ENCODE data around the gene PCNX3. TPM values are rescaled to one million over a fixed set of nuclear protein-coding genes. Genes with fewer than 3 reads are reported as not detected.

The PCNX3 gene
- total and polyA plus RNA-seq, 2 of the 13 experiments (the other 11 are each of a cell fraction or from before 2014, with no cell fraction given): 16.2 to 23.0 TPM

DNA sequence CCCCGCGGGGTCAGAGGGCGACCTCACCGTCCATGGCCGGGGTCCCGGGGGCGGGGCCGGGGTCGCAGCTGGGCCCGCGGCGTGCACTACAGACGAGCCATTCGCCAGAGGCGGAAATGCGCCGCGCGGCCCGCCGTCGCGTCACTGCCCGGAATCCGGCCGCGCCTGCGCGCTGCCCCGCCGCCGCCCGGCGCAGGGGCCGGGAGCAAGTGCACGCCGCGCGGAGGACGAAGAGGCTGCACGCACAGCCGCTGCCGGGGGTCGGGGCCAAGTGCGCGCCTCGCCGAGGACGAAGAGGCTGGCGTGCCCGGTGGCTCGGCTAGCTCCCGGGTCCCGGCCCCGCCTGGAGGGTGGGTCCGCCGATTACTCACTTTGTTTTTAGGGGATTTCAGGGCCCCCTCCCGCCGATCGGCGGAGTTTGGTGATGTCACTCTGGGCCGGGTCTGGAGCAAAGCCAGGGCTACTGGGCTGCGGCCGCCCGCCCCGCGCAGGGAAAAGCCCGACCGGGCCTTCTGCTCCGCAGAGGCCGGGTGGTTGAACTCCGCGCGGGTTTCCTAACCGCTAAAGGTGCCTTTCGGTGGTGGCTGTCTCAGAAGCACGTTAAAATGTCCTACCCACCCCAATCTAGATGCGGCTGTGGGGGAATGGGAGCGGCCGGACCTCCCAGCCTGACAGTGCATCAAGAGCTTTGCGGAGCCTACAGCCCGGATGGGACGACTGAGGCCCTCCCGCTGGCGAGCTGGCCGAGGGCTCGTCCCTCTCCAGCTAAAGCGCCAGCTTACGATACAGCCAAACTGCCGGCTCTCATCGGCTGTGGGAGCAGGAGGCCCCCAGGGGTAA lies 47.4 kb downstream of the PCNX3 start, which contains the start of gene RELA (continued):
- TF ChIP-seq ISL2 (CRISPR knock-in tag; IDR thresholded peaks at IDR 0.05) (peak; percentile 57; the same call in 1 of the 2 replicates), KAT7 (CRISPR knock-in tag; IDR thresholded peaks at IDR 0.05; ENCODE audit: borderline replicate concordance) (peak; percentile 83; the same call in 1 of the 2 replicates), GTF3A (CRISPR knock-in tag; conservative IDR thresholded peaks at IDR 0.05) (0 out of 2 replicates have a peak, but pooled peaks have one; percentile 31), KAT8 (CRISPR knock-in tag; IDR thresholded peaks at IDR 0.05) (peak; percentile 66; the same call in 1 of the 2 replicates), ZNF333 (CRISPR knock-in tag; IDR thresholded peaks at IDR 0.05; ENCODE audit: borderline replicate concordance) (no peak; the same call in 1 of the 2 replicates), ZNF563 (CRISPR knock-in tag; IDR thresholded peaks at IDR 0.05) (peak; percentile 73), RFX5 (IDR thresholded peaks at IDR 0.05; ENCODE audit: low read depth, low read length) (no peak), RBFOX2 (IDR thresholded peaks at IDR 0.05; ENCODE audit: low read depth, low read length) (peak; percentile 86), GABPB1 (CRISPR knock-in tag; IDR thresholded peaks at IDR 0.05) (peak; percentile 74), HHEX (CRISPR knock-in tag; IDR thresholded peaks at IDR 0.05) (no peak), ETV5 (CRISPR knock-in tag; IDR thresholded peaks at IDR 0.05; ENCODE audit: borderline replicate concordance) (no peak), JUNB (CRISPR knock-in tag; IDR thresholded peaks at IDR 0.05; ENCODE audit: borderline replicate concordance) (no peak), YEATS4 (CRISPR knock-in tag; IDR thresholded peaks at IDR 0.05; ENCODE audit: borderline replicate concordance) (peak; percentile 80), AGO2 (optimal IDR thresholded peaks at IDR 0.05; ENCODE audit: low read depth, low read length) (peak; percentile 59), ZNF644 (CRISPR knock-in tag; IDR thresholded peaks at IDR 0.05; ENCODE audit: low read depth) (no peak), STAG1 (CRISPR knock-in tag; IDR thresholded peaks at IDR 0.05) (0 out of 2 replicates have a peak, but pooled peaks have one; percentile 6), ZNF768 (CRISPR knock-in tag; IDR thresholded peaks at IDR 0.05) (no peak), ZNF543 (CRISPR knock-in tag; IDR thresholded peaks at IDR 0.05) (peak; percentile 70; the same call in 1 of the 2 replicates), PRMT3 (CRISPR knock-in tag; IDR thresholded peaks at IDR 0.05; ENCODE audit: borderline replicate concordance, low read depth) (no peak), ATF7 (IDR thresholded peaks at IDR 0.05) (peak; percentile 25; the same call in 1 of the 2 replicates), ATF7 (CRISPR knock-in tag; IDR thresholded peaks at IDR 0.05) (peak; percentile 76), RNF2 (conservative IDR thresholded peaks at IDR 0.05; ENCODE audit: low read depth) (no peak), TAF1 (CRISPR knock-in tag; IDR thresholded peaks at IDR 0.05) (peak; percentile 44), CEBPG (CRISPR knock-in tag; IDR thresholded peaks at IDR 0.05) (0 out of 2 replicates have a peak, but pooled peaks have one; percentile 29), ZSCAN20 (CRISPR knock-in tag; IDR thresholded peaks at IDR 0.05; ENCODE audit: borderline replicate concordance) (peak; percentile 56; the same call in 1 of the 2 replicates), ZUFSP (CRISPR knock-in tag; IDR thresholded peaks at IDR 0.05; ENCODE audit: borderline replicate concordance) (no peak)
- TF ChIP-seq, protein P1, sequence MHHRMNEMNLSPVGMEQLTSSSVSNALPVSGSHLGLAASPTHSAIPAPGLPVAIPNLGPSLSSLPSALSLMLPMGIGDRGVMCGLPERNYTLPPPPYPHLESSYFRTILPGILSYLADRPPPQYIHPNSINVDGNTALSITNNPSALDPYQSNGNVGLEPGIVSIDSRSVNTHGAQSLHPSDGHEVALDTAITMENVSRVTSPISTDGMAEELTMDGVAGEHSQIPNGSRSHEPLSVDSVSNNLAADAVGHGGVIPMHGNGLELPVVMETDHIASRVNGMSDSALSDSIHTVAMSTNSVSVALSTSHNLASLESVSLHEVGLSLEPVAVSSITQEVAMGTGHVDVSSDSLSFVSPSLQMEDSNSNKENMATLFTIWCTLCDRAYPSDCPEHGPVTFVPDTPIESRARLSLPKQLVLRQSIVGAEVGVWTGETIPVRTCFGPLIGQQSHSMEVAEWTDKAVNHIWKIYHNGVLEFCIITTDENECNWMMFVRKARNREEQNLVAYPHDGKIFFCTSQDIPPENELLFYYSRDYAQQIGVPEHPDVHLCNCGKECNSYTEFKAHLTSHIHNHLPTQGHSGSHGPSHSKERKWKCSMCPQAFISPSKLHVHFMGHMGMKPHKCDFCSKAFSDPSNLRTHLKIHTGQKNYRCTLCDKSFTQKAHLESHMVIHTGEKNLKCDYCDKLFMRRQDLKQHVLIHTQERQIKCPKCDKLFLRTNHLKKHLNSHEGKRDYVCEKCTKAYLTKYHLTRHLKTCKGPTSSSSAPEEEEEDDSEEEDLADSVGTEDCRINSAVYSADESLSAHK (CRISPR knock-in tag; IDR thresholded peaks at IDR 0.05; ENCODE audit: borderline replicate concordance): no peak
- TF ChIP-seq, protein P2, sequence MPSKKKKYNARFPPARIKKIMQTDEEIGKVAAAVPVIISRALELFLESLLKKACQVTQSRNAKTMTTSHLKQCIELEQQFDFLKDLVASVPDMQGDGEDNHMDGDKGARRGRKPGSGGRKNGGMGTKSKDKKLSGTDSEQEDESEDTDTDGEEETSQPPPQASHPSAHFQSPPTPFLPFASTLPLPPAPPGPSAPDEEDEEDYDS (CRISPR knock-in tag; IDR thresholded peaks at IDR 0.05): peak; percentile 35; the same call in 1 of the 2 replicates
